Left lobe of liver (tissue), 2 donors: Measurements from ENCODE around the gene REEP1. TPM values are rescaled to one million over a fixed set of nuclear protein-coding genes. Genes with fewer than 3 reads are reported as not detected.

ENCODE experiments used
- ATAC-seq: fragments of 200-7000 bp; cut with Tn5 transposase; one replicate; pipeline ENCODE4 v1.9.1; 2020; ENCODE audit warnings: mild to moderate bottlenecking, moderate library complexity
- DNase-seq: peaks from one replicate; pipeline ENCODE4 v3.0.0-alpha.2; 2020; ENCODE audit warnings: low spot score
- total RNA-seq: library from RNA; stranded (reverse); gene quantifications from one replicate; pipeline ENCODE4 v1.2.1, GENCODE V29; 2021
- donor health status: DM: no; HTN: no; CAD: no; lungs with moderate emphysema.
- donor health status: DM: no; HTN: yes; CAD: no.

Gene REEP1
- total RNA-seq, 1 donor from 2014 or later, result 0.50 TPM

- DNase-seq, result no peak
- no peak for ATAC-seq
These were observed 29.1 kb downstream of the REEP1 start for GRCh38 chr2:86308356-86308755.

GRCh38 chr2:86307431-86307830 is 30.0 kb downstream of the REEP1 start:
- ATAC-seq (no peak), DNase-seq (no peak)

- ATAC-seq (no peak), DNase-seq (no peak)
These were observed 31.5 kb downstream of the REEP1 start for GRCh38 chr2:86305915-86306254.

- DNase-seq (no peak), ATAC-seq (no peak)
These were observed 32.1 kb downstream of the REEP1 start for GRCh38 chr2:86305195-86305914.

GRCh38 chr2:86304416-86304815 is 33.0 kb downstream of the REEP1 start:
- DNase-seq, result no peak

GRCh38 chr2:86302320-86302719 is 35.1 kb downstream of the REEP1 start:
- no peak for ATAC-seq
- no peak for DNase-seq

More at GRCh38 chr2:86304416-86304815, 33.0 kb downstream of the REEP1 start:
- no peak for ATAC-seq

GRCh38 chr2:86301711-86302202 is 35.7 kb downstream of the REEP1 start:
- DNase-seq (no peak), ATAC-seq (peak; percentile 16)

- DNase-seq, result no peak
These were observed 36.4 kb downstream of the REEP1 start for GRCh38 chr2:86301009-86301408.

GRCh38 chr2:86300496-86300895 is 36.9 kb downstream of the REEP1 start:
- no peak for DNase-seq

More at GRCh38 chr2:86301009-86301408, 36.4 kb downstream of the REEP1 start:
- ATAC-seq, result no peak

GRCh38 chr2:86298411-86299390 is 38.7 kb downstream of the REEP1 start:
- ATAC-seq (peak; percentile 91), DNase-seq (no peak)

More at GRCh38 chr2:86300496-86300895, 36.9 kb downstream of the REEP1 start:
- ATAC-seq, result no peak

- DNase-seq (no peak), ATAC-seq (peak; percentile 37)
These were observed 39.9 kb downstream of the REEP1 start for GRCh38 chr2:86297382-86298147.

GRCh38 chr2:86296947-86297346 is 40.5 kb downstream of the REEP1 start:
- no peak for ATAC-seq
- no peak for DNase-seq

GRCh38 chr2:86295066-86295465 is 42.4 kb downstream of the REEP1 start:
- no peak for DNase-seq
- ATAC-seq, result no peak

GRCh38 chr2:86293612-86294011 is 43.8 kb downstream of the REEP1 start:
- no peak for ATAC-seq
- no peak for DNase-seq

GRCh38 chr2:86292571-86293515 is 44.6 kb downstream of the REEP1 start:
- DNase-seq, result no peak
- ATAC-seq, result no peak

GRCh38 chr2:86291328-86291662 is 46.1 kb downstream of the REEP1 start:
- DNase-seq, result no peak
- ATAC-seq, result no peak

- DNase-seq, result no peak
These were observed 46.7 kb downstream of the REEP1 start for GRCh38 chr2:86290596-86291327.

GRCh38 chr2:86286516-86286915 is 50.9 kb downstream of the REEP1 start:
- ATAC-seq, result peak; percentile 52
- no peak for DNase-seq

More at GRCh38 chr2:86290596-86291327, 46.7 kb downstream of the REEP1 start:
- ATAC-seq, result no peak

- ATAC-seq (no peak), DNase-seq (no peak)
These were observed 51.4 kb downstream of the REEP1 start for GRCh38 chr2:86285981-86286380.
